Heart right ventricle (tissue), 16 donors: ENCODE data around the gene SYT14. TPM values are rescaled to one million over a fixed set of nuclear protein-coding genes. Genes with fewer than 3 reads are reported as not detected.

Source experiments
- ATAC-seq, 8 donors: fragments of 200-7000 bp; cut with Tn5 transposase; one replicate each; pipeline ENCODE4 v1.9.1; 2020; ENCODE audit warnings: mild to moderate bottlenecking in 8 of 8, moderate library complexity in 8 of 8, moderate number of reproducible peaks in 1 of 8
- DNase-seq, 2 donors: peaks; one replicate each; pipeline ENCODE4 v3.0.0-alpha.2; 2020
- H3K27ac ChIP-seq, 10 donors: fragments of 200-600 bp; sonication (generic) in 2 of 10; one replicate each; pipeline versions ENCODE4 v1.5.0 to v1.8.0; 2020 to 2022; ENCODE audit warnings: mild to moderate bottlenecking in 3 of 10
- H3K27me3 ChIP-seq, 7 donors: fragments of 200-600 bp; one replicate each; pipeline ENCODE4 v1.8.0; 2021 to 2022; ENCODE audit warnings: mild to moderate bottlenecking in 2 of 7
- H3K36me3 ChIP-seq, 9 donors: fragments of 200-600 bp; sonication (generic) in 1 of 9; one replicate each; pipeline versions ENCODE4 v1.5.0 to v1.8.0; 2020 to 2022; ENCODE audit warnings: mild to moderate bottlenecking in 2 of 9
- H3K4me1 ChIP-seq, 9 donors: fragments of 200-600 bp; sonication (generic) in 1 of 9; one replicate each; pipeline versions ENCODE4 v1.5.0 to v1.8.0; 2020 to 2022; ENCODE audit warnings: mild to moderate bottlenecking in 4 of 9
- H3K4me3 ChIP-seq, 10 donors: fragments of 200-600 bp; sonication (generic) in 2 of 10; one replicate each; pipeline versions ENCODE4 v1.5.0 to v1.8.0; 2020 to 2022; ENCODE audit warnings: mild to moderate bottlenecking in 7 of 10, moderate library complexity in 2 of 10
- H3K9me3 ChIP-seq, 11 donors: fragments of 200-600 bp in 10 of 11; sonication (generic) in 2 of 11; one replicate each; pipeline versions ENCODE4 v1.5.0 to v1.8.0; 2013 to 2022; ENCODE audit warnings: mild to moderate bottlenecking in 2 of 11, control low read depth in 1 of 11, moderate library complexity in 1 of 11
- WGBS, 2 donors: extraction: QIAGEN DNeasy Blood & Tissue Kit; methylation state at CpG; one replicate each; pipeline ENCODE4 v1.1.7; 2013; ENCODE audit warnings: inconsistent platforms in 1 of 2; 5-methylcytosine and 5-hydroxymethylcytosine counted together
- intact Hi-C, 10 donors: fragments of 100-400 bp; cut with DNase I; formaldehyde crosslinking; loops; one replicate each; pipeline versions ENCODE4 v1.11.1 to v1.14.2; 2022
- polyA plus RNA-seq, 2 donors: library from polyadenylated mRNA; stranded (reverse); fragments of 200-250 nt; gene quantifications; one replicate each; pipeline ENCODE4 v1.2.3, GENCODE V29; 2013
- total RNA-seq, 10 donors: library from RNA; stranded (reverse); fragmentation: NEBNext Ultra II Directional in 3 of 10; extraction: Animal tissue kit (Norgen Biotek cat#: 25700) in 3 of 10; gene quantifications; one replicate each; pipeline versions ENCODE4 v1.2.1 to v1.2.4, GENCODE V29; 2021 to 2023
- TF ChIP-seq, protein P1 (sequence below), 9 donors: fragments of 200-600 bp; sonication (generic) in 2 of 9; IDR thresholded peaks; one replicate each; pipeline versions ENCODE4 v1.5.0 to v1.8.0; 2021 to 2022; ENCODE audit warnings: antibody characterized with exemption in 9 of 9, mild to moderate bottlenecking in 5 of 9, moderate library complexity in 1 of 9
- donor health status: Arrhythmogenic right ventricular cardiomyopathy.
- donor health status: ischemic (EF 13 %, LVEDD 7.1; RV severe dilation, severe dysfunction).
- donor health status: healthy with polysubstance abuse.
- donor health status: DM: no; HTN: yes; CAD: no.
- donor health status: DM: no; HTN: no; CAD: no.
- donor health status: ischemic (EF 25% LVEDD 6.9; RV normal size, moderate dysfunction).
- donor health status: ischemic (EF 25% LVEDD 5.7; RV mildly dilated, moderate dysfunction).
- donor health status: healthy.
- donor health status: DM: yes; HTN: yes; CAD: no.
- donor health status: Ischemic cardiomyopathy.
- donor health status: ischemic (EF 35%, LVEDD 5.7; RV mildly dilated, moderate dysfunction).
- donor health status: nonischemic (EF 11% LVEDD 7.7; RV severe dilation, severe dysfunction).
- donor health status: DM: yes; HTN: yes; CAD: no.
- donor health status: PGD.
- donor health status: ischemic (EF 29% LVEDD 5.4; RV normal size, mild dysfunction).
- donor health status: nonischemic (EF 23%, LVEDD 6.1; RV moderate dilation, normal function).

The SYT14 gene
- total and polyA plus RNA-seq, 12 donors, result 0.06 TPM; not detected in 11

- TF ChIP-seq, protein P1, sequence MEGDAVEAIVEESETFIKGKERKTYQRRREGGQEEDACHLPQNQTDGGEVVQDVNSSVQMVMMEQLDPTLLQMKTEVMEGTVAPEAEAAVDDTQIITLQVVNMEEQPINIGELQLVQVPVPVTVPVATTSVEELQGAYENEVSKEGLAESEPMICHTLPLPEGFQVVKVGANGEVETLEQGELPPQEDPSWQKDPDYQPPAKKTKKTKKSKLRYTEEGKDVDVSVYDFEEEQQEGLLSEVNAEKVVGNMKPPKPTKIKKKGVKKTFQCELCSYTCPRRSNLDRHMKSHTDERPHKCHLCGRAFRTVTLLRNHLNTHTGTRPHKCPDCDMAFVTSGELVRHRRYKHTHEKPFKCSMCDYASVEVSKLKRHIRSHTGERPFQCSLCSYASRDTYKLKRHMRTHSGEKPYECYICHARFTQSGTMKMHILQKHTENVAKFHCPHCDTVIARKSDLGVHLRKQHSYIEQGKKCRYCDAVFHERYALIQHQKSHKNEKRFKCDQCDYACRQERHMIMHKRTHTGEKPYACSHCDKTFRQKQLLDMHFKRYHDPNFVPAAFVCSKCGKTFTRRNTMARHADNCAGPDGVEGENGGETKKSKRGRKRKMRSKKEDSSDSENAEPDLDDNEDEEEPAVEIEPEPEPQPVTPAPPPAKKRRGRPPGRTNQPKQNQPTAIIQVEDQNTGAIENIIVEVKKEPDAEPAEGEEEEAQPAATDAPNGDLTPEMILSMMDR (IDR thresholded peaks at IDR 0.05), result no peak
- no peaks in the 10 kb centered on the region for H3K36me3 ChIP-seq
- H3K9me3 ChIP-seq, result peaks cover 0 to under 1% (median 0%) of the 10 kb centered on the region in 11 donors
- intact Hi-C loops, result no loop called here
- WGBS, 2 donors, result 56 to 58% methylated on average over 3 of the region's 3 CpGs
- H3K4me3 ChIP-seq, result no peak overlapping the region
- no peak for DNase-seq
- no peaks in the 10 kb centered on the region for H3K27me3 ChIP-seq
- no peak for ATAC-seq
- no peaks in the 10 kb centered on the region for H3K4me1 ChIP-seq
- H3K27ac ChIP-seq, result no peak overlapping the region
These were observed 87.0 kb downstream of the SYT14 start for GRCh38 chr1:210024996-210025395.

- TF ChIP-seq, protein P1 (IDR thresholded peaks at IDR 0.05), result no peak
- no peak overlapping the region for H3K27ac ChIP-seq
- no peaks in the 10 kb centered on the region for H3K27me3 ChIP-seq
- H3K9me3 ChIP-seq, result peaks cover 0 to 9% (median 0%) of the 10 kb centered on the region in 11 donors
- intact Hi-C loops, result no loop called here
- DNase-seq (no peak), ATAC-seq (no peak)
- no peaks in the 10 kb centered on the region for H3K4me1 ChIP-seq
- 72 to 74% methylated on average over 1 of the region's 1 CpG for WGBS, 2 donors
- no peaks in the 10 kb centered on the region for H3K36me3 ChIP-seq
- no peak overlapping the region for H3K4me3 ChIP-seq
These were observed 87.9 kb downstream of the SYT14 start for GRCh38 chr1:210025870-210026269.

- Histone ChIP-seq H3K4me1 (no peaks in the 10 kb centered on the region), H3K36me3 (no peaks in the 10 kb centered on the region), H3K9me3 (peaks cover 0 to 9% (median 0%) of the 10 kb centered on the region in 11 donors), H3K27ac (no peak overlapping the region), H3K27me3 (no peaks in the 10 kb centered on the region), H3K4me3 (no peak overlapping the region)
- no peak for DNase-seq
- WGBS, 2 donors, result 86 to 91% methylated on average over 1 of the region's 1 CpG
- intact Hi-C loops, result no loop called here
- no peak for ATAC-seq
- TF ChIP-seq, protein P1 (IDR thresholded peaks at IDR 0.05), result no peak
These were observed 90.0 kb downstream of the SYT14 start for GRCh38 chr1:210027994-210028393.

- Histone ChIP-seq H3K4me1 (no peaks in the 10 kb centered on the region), H3K9me3 (peaks cover 0 to 18% (median 0%) of the 10 kb centered on the region in 11 donors), H3K4me3 (no peak overlapping the region), H3K36me3 (no peaks in the 10 kb centered on the region), H3K27me3 (no peaks in the 10 kb centered on the region), H3K27ac (no peak overlapping the region)
- TF ChIP-seq, protein P1 (IDR thresholded peaks at IDR 0.05), result no peak
- intact Hi-C loops, result no loop called here
- no peak for ATAC-seq
- no peak for DNase-seq
- 51 to 61% methylated on average over 1 of the region's 1 CpG for WGBS, 2 donors
These were observed 93.5 kb downstream of the SYT14 start for GRCh38 chr1:210031473-210031872.
